SH-SY5Y (cell line): Measurements from ENCODE around the gene MARS1.

ENCODE experiments used
- GATA2 ChIP-seq: IDR thresholded peaks from 2 replicates; pipeline ENCODE4 v1.6.1; 2011; ENCODE audit warnings: mild to moderate bottlenecking, low read depth, low read length
- GATA3 ChIP-seq: IDR thresholded peaks from 2 replicates; pipeline ENCODE4 v1.6.1; 2011; ENCODE audit warnings: low read depth, mild to moderate bottlenecking, low read length, moderate library complexity

GRCh38 chr12:57541717-57542116, 53.8 kb downstream of the MARS1 start:
- TF ChIP-seq GATA3, result no peak
- no peak for TF ChIP-seq GATA2
